Measurements from ENCODE around the gene CDC42BPG.

DNA sequence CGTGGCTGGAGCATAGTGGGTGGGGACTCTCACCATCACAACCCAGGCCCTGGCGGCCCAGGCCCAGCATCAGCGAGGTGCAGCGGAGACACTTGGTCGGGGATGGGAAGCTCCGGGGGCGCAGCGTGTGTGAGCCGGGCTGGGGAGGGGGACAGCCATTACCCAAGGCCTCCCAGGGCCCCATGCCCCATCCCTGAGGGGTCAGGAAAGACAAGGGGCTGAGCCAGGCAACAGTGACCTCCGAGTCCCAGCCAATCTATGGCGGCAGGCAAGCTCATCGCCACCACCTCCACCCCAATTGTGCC is 11.3 kb downstream of the CDC42BPG start:
- TF ChIP-seq CREM (IDR thresholded peaks at IDR 0.05; ENCODE audit: low read depth) (no peak), EED (IDR thresholded peaks at IDR 0.05; ENCODE audit: low read depth) (no peak), POLR2AphosphoS5 (IDR thresholded peaks at IDR 0.05; ENCODE audit: low read length) (no peak), EZH2 (IDR thresholded peaks at IDR 0.05; ENCODE audit: borderline replicate concordance, control insufficient read depth, low read depth, low read length) (no peak), POLR2AphosphoS2 (IDR thresholded peaks at IDR 0.05; ENCODE audit: low read depth, low read length) (no peak), FOXM1 (IDR thresholded peaks at IDR 0.05; ENCODE audit: low read depth, low read length) (no peak), KDM1A (IDR thresholded peaks at IDR 0.05; ENCODE audit: borderline replicate concordance) (no peak)
- TF ChIP-seq, protein P1, sequence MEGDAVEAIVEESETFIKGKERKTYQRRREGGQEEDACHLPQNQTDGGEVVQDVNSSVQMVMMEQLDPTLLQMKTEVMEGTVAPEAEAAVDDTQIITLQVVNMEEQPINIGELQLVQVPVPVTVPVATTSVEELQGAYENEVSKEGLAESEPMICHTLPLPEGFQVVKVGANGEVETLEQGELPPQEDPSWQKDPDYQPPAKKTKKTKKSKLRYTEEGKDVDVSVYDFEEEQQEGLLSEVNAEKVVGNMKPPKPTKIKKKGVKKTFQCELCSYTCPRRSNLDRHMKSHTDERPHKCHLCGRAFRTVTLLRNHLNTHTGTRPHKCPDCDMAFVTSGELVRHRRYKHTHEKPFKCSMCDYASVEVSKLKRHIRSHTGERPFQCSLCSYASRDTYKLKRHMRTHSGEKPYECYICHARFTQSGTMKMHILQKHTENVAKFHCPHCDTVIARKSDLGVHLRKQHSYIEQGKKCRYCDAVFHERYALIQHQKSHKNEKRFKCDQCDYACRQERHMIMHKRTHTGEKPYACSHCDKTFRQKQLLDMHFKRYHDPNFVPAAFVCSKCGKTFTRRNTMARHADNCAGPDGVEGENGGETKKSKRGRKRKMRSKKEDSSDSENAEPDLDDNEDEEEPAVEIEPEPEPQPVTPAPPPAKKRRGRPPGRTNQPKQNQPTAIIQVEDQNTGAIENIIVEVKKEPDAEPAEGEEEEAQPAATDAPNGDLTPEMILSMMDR (IDR thresholded peaks at IDR 0.05 in 2 of 3, conservative IDR thresholded peaks at IDR 0.05 in 1 of 3; ENCODE audit: control insufficient read depth in 2 of 3, extremely low read depth in 1 of 3, insufficient read depth in 1 of 3, low read depth in 3 of 3, low read length in 3 of 3): no peak
